Stomach (tissue), 4 donors: ENCODE data around the gene IQGAP2.

Experiments
- CTCF ChIP-seq, 7 experiments: fragments of 450-650 bp in 4 of 7; fragments of 200-600 bp in 3 of 7; sonication (generic) in 3 of 7; IDR thresholded peaks; one replicate each; pipeline ENCODE4 v1.5.1; 2016 to 2019; ENCODE audit warnings: antibody characterized with exemption in 7 of 7, control low read depth in 2 of 7, mild to moderate bottlenecking in 1 of 7
- EP300 ChIP-seq: sonication (generic); formaldehyde crosslinking; IDR thresholded peaks from one replicate; pipeline ENCODE4 v1.6.1; 2017; ENCODE audit warnings: antibody characterized with exemption
- POLR2A ChIP-seq, 4 donors: fragments of 450-650 bp; IDR thresholded peaks; one replicate each; pipeline ENCODE4 v1.6.1; 2016; ENCODE audit warnings: antibody characterized with exemption in 4 of 4, control low read depth in 2 of 4, mild to moderate bottlenecking in 1 of 4, moderate library complexity in 1 of 4

GRCh38 chr5:76586531-76586930 is 183.4 kb downstream of the IQGAP2 start:
- TF ChIP-seq CTCF (IDR thresholded peaks at IDR 0.05) (no peak), POLR2A (IDR thresholded peaks at IDR 0.05) (no peak), EP300 (no peak)
